ENCODE measurements around the gene GNG8.

Gene GNG8

DNA sequence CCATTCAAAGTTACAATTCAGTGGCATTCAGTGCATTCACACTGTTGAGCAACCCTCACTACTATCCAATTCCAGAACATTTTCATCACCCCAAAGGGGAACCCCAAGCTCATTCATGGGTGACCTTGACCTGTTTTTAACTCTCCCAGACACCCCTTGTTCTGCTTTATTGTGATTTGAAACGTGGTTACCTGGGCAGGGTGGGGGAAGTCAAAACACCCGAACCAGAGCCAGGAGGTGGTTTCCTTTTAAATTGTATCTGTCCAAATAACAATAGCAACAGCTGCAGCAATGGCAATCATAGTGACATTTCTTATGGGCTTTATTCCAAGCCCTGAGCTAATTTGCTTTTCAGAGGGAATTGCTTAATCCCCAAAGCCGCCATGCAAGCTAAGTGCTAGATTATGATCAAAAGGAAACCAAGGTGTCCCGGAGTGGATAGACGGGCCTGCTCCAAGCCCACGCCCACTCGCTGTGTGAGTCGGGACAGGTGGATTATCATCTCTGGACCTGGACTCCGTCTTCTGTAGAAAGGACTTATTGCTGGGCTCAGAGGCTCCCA lies 17.3 kb downstream of the GNG8 start:
- peaks cover 9% of the 10 kb centered on the region; the same call in 1 of the 2 replicates for H3K4me1 ChIP-seq (ENCODE audit: low read length)
- H3K79me2 ChIP-seq (ENCODE audit: low read length): no peaks in the 10 kb centered on the region
- no peaks in the 10 kb centered on the region for H3K9me2 ChIP-seq (replicated peaks; ENCODE audit: insufficient read depth, low read length)
- H3K27me3 ChIP-seq (replicated peaks; ENCODE audit: insufficient read depth, low read length): peaks cover 92% of the 10 kb centered on the region
- no peak for DNase-seq
- H3K27ac ChIP-seq (ENCODE audit: low read length): no peak overlapping the region
- no peak overlapping the region for H2AFZ ChIP-seq (ENCODE audit: low read length)
- H3K9me3 ChIP-seq (replicated peaks; ENCODE audit: insufficient read depth, low read length): no peaks in the 10 kb centered on the region
- no peaks in the 10 kb centered on the region for H3K36me3 ChIP-seq (replicated peaks; ENCODE audit: insufficient read depth, low read length)
- H3F3A ChIP-seq (ENCODE audit: insufficient read depth, low read length): no peaks in the 10 kb centered on the region
- no peak for TF ChIP-seq EZH2phosphoT487 (IDR thresholded peaks at IDR 0.05; ENCODE audit: low read length)
- no peak for TF ChIP-seq EZH2 (optimal IDR thresholded peaks at IDR 0.05; ENCODE audit: low read depth, low read length)
- TF ChIP-seq, protein P1, sequence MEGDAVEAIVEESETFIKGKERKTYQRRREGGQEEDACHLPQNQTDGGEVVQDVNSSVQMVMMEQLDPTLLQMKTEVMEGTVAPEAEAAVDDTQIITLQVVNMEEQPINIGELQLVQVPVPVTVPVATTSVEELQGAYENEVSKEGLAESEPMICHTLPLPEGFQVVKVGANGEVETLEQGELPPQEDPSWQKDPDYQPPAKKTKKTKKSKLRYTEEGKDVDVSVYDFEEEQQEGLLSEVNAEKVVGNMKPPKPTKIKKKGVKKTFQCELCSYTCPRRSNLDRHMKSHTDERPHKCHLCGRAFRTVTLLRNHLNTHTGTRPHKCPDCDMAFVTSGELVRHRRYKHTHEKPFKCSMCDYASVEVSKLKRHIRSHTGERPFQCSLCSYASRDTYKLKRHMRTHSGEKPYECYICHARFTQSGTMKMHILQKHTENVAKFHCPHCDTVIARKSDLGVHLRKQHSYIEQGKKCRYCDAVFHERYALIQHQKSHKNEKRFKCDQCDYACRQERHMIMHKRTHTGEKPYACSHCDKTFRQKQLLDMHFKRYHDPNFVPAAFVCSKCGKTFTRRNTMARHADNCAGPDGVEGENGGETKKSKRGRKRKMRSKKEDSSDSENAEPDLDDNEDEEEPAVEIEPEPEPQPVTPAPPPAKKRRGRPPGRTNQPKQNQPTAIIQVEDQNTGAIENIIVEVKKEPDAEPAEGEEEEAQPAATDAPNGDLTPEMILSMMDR (IDR thresholded peaks at IDR 0.05; ENCODE audit: low read length): no peak
- H4K20me1 ChIP-seq (ENCODE audit: insufficient read depth, low read length): peaks cover 2% of the 10 kb centered on the region; the same call in 1 of the 2 replicates
- no peak overlapping the region for H3K4me3 ChIP-seq (ENCODE audit: low read length)
- H3K4me2 ChIP-seq (ENCODE audit: low read depth, low read length): no peak overlapping the region
- H3K9ac ChIP-seq (ENCODE audit: low read length): no peak overlapping the region

GRCh38 chr19:46617601-46618000 lies 18.4 kb downstream of the GNG8 start:
- H3K4me3 ChIP-seq (ENCODE audit: low read length): no peak overlapping the region
- H3K27me3 ChIP-seq (replicated peaks; ENCODE audit: insufficient read depth, low read length): peaks cover 88% of the 10 kb centered on the region
- no peaks in the 10 kb centered on the region for H3K36me3 ChIP-seq (replicated peaks; ENCODE audit: insufficient read depth, low read length)
- H3K4me2 ChIP-seq (ENCODE audit: low read depth, low read length): no peak overlapping the region
- DNase-seq: no peak
- H2AFZ ChIP-seq (ENCODE audit: low read length): no peak overlapping the region
- no peaks in the 10 kb centered on the region for H3K9me2 ChIP-seq (replicated peaks; ENCODE audit: insufficient read depth, low read length)
- no peak overlapping the region for H3K9ac ChIP-seq (ENCODE audit: low read length)
- no peaks in the 10 kb centered on the region for H3K9me3 ChIP-seq (replicated peaks; ENCODE audit: insufficient read depth, low read length)
- H3K4me1 ChIP-seq (ENCODE audit: low read length): peaks cover 9% of the 10 kb centered on the region; the same call in 1 of the 2 replicates
- peaks cover 2% of the 10 kb centered on the region; the same call in 1 of the 2 replicates for H4K20me1 ChIP-seq (ENCODE audit: insufficient read depth, low read length)
- no peaks in the 10 kb centered on the region; the same call in 1 of the 2 replicates for H3F3A ChIP-seq (ENCODE audit: insufficient read depth, low read length)
- H3K27ac ChIP-seq (ENCODE audit: low read length): no peak overlapping the region
- no peak for TF ChIP-seq EZH2phosphoT487 (IDR thresholded peaks at IDR 0.05; ENCODE audit: low read length)
- TF ChIP-seq, protein P1 (IDR thresholded peaks at IDR 0.05; ENCODE audit: low read length): no peak
- TF ChIP-seq EZH2 (optimal IDR thresholded peaks at IDR 0.05; ENCODE audit: low read depth, low read length): no peak
- H3K79me2 ChIP-seq (ENCODE audit: low read length): no peaks in the 10 kb centered on the region

DNA sequence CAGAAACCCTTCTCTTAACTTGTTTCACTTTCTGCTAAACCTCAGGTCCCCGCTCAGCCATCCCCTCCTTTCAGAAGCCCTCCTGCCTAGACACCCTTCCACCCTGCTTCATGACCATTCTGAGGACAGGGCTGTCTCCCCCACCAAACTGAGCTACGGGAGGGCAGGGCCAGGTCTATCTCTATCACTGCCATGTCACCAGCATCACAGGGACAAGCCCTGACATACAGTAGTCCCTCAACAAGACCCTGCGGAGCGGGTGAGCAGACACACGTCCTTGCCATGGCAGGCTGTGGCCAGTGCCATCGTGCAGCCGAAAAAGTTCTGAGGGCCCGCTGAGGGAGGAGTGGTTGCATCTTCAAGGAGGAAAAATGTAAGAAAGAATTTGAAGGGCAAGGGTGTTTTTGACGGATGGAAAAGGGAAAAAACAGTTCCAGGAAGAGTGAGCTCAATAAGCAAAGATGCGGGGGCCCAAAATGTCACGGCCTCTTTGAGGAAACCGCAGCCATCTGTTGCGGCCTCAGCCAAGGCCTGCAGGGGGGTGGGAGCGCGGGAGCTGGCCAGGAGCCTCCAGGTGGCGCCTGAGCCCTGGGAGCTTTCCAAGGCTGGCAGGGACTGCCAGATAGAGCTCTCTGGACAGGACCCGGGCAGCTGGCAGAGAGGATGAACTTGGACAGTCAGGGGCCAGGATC lies 19.2 kb downstream of the GNG8 start:
- no peaks in the 10 kb centered on the region for H3K79me2 ChIP-seq (ENCODE audit: low read length)
- H3K9me2 ChIP-seq (replicated peaks; ENCODE audit: insufficient read depth, low read length): no peaks in the 10 kb centered on the region
- no peak overlapping the region for H3K9ac ChIP-seq (ENCODE audit: low read length)
- TF ChIP-seq EZH2 (optimal IDR thresholded peaks at IDR 0.05; ENCODE audit: low read depth, low read length) (no peak), EZH2phosphoT487 (IDR thresholded peaks at IDR 0.05; ENCODE audit: low read length) (no peak)
- TF ChIP-seq, protein P1 (IDR thresholded peaks at IDR 0.05; ENCODE audit: low read length): peak; percentile 48
- H4K20me1 ChIP-seq (ENCODE audit: insufficient read depth, low read length): peaks cover 5% of the 10 kb centered on the region
- peak overlapping the region; percentile 4; the same call in 1 of the 2 replicates for H3K4me2 ChIP-seq (ENCODE audit: low read depth, low read length)
- peaks cover 13% of the 10 kb centered on the region for H3K4me1 ChIP-seq (ENCODE audit: low read length)
- peaks cover 4% of the 10 kb centered on the region for H3F3A ChIP-seq (ENCODE audit: insufficient read depth, low read length)
- H3K27me3 ChIP-seq (replicated peaks; ENCODE audit: insufficient read depth, low read length): peaks cover 88% of the 10 kb centered on the region
- no peaks in the 10 kb centered on the region for H3K9me3 ChIP-seq (replicated peaks; ENCODE audit: insufficient read depth, low read length)
- no peak overlapping the region for H3K27ac ChIP-seq (ENCODE audit: low read length)
- no peak for DNase-seq
- H2AFZ ChIP-seq (ENCODE audit: low read length): no peak overlapping the region
- H3K4me3 ChIP-seq (ENCODE audit: low read length): no peak overlapping the region
- no peaks in the 10 kb centered on the region for H3K36me3 ChIP-seq (replicated peaks; ENCODE audit: insufficient read depth, low read length)

Measured in MM.1S (cell line).